DND-41 (cell line): ENCODE data around the gene ITGB5.

ENCODE experiments used
- ATAC-seq: fragments of 200-7000 bp; cut with Tn5 transposase; 3 replicates; pipeline ENCODE4 v1.9.1; 2021; ENCODE audit warnings: low read depth; ENCODE audit not compliant: insufficient read depth
- DNase-seq: peaks from one replicate; pipeline ENCODE4 v3.0.0-alpha.2; 2020
- H2AFZ ChIP-seq: 2 replicates; pipeline ENCODE4 v1.6.0; 2012; ENCODE audit warnings: low read depth, low read length
- H3K27ac ChIP-seq: 2 replicates; pipeline ENCODE4 v1.5.1; 2012; ENCODE audit warnings: low read length, inconsistent platforms
- H3K27me3 ChIP-seq: fragments of 200-600 bp; sonication (generic); 2 replicates; pipeline ENCODE4 v1.6.0; 2012; ENCODE audit warnings: low read length, mild to moderate bottlenecking, inconsistent platforms; ENCODE audit not compliant: insufficient read depth, poor library complexity
- H3K36me3 ChIP-seq: 2 replicates; pipeline ENCODE4 v1.5.1; 2012; ENCODE audit warnings: low read length, inconsistent platforms; ENCODE audit not compliant: insufficient read depth
- H3K4me1 ChIP-seq: 2 replicates; pipeline ENCODE4 v1.5.1; 2012; ENCODE audit warnings: mild to moderate bottlenecking, low read length; ENCODE audit not compliant: insufficient read depth
- H3K4me2 ChIP-seq: 2 replicates; pipeline ENCODE4 v1.6.0; 2012; ENCODE audit warnings: mild to moderate bottlenecking, moderate library complexity, low read length, inconsistent platforms; ENCODE audit not compliant: insufficient read depth
- H3K4me3 ChIP-seq, 2 experiments: fragments of 200-600 bp in 1 of 2; shearing (Covaris generic) in 1 of 2; 2 replicates each; pipeline ENCODE4 v1.5.1; 2012 to 2016; ENCODE audit warnings: inconsistent platforms in 2 of 2, low read length in 2 of 2, mild to moderate bottlenecking in 2 of 2, low read depth in 1 of 2, moderate library complexity in 1 of 2
- H3K79me2 ChIP-seq: 2 replicates; pipeline ENCODE4 v1.6.0; 2012; ENCODE audit warnings: low read length, inconsistent platforms; ENCODE audit not compliant: insufficient read depth
- H3K9ac ChIP-seq: 2 replicates; pipeline ENCODE4 v1.6.0; 2012; ENCODE audit warnings: low read depth, mild to moderate bottlenecking, inconsistent platforms, low read length, moderate library complexity
- H3K9me3 ChIP-seq: 2 replicates; pipeline ENCODE4 v1.5.1; 2012; ENCODE audit warnings: low read length, moderate library complexity, mild to moderate bottlenecking, inconsistent platforms; ENCODE audit not compliant: insufficient read depth, severe bottlenecking
- H4K20me1 ChIP-seq: 2 replicates; pipeline ENCODE4 v1.6.0; 2012; ENCODE audit warnings: low read length; ENCODE audit not compliant: insufficient read depth
- CTCF ChIP-seq: IDR thresholded peaks from 2 replicates; pipeline ENCODE4 v1.5.1; 2012; ENCODE audit warnings: borderline replicate concordance, low read length, moderate library complexity, mild to moderate bottlenecking; ENCODE audit not compliant: poor library complexity, severe bottlenecking; ENCODE audit errors: extremely low read depth
- EZH2 ChIP-seq: IDR thresholded peaks from 3 replicates; pipeline ENCODE4 v1.6.1; 2012; ENCODE audit warnings: borderline replicate concordance, low read depth, mild to moderate bottlenecking, moderate library complexity, low read length, inconsistent platforms; ENCODE audit not compliant: severe bottlenecking

Gene ITGB5

DNA sequence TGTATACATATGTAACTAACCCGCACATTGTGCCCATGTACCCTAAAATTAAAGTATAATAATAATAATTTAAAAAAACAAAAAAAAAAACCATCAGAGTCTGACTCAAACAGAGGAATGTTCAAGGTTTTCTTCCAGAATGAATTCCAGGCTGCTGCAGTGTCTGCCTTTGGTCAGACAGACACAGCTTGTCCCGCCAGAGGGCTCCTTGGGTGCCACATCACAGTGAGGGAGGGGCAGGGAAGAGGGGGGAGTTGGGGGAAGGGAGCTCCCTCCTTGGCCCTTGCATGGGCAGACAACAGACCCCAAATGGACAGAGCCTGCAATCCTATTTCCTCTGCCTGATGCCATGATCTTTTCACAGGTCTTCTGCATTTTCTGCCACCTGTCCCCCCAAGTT is 36.5 kb downstream of the ITGB5 start:
- no peak for ATAC-seq
- TF ChIP-seq CTCF, result no peak
- no peaks in the 10 kb centered on the region for H3K36me3 ChIP-seq

DNA sequence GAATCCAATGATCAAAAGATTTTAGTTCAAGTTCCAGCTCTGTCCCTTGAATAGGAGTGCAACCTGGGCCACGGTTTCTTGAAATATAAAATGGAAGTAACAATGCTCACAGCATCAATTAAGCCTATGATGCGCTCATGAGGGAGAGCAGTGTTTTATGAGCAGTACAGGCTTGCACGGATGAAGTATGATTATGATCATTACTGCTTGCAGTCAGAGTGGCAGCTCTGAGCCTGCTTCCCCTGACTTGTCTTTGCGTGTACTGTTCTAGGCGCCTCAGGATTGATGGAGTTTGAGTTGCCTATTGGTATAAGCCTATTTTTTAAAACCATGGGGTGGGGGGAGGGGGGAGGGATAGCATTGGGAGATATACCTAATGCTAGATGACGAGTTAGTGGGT is 37.0 kb downstream of the ITGB5 start:
- Histone ChIP-seq H3K4me3 (no peak overlapping the region), H3K9ac (no peak overlapping the region), H2AFZ (no peak overlapping the region), H3K36me3 (no peaks in the 10 kb centered on the region), H3K4me1 (no peaks in the 10 kb centered on the region), H3K27ac (no peak overlapping the region), H3K27me3 (peaks cover 4% of the 10 kb centered on the region), H3K9me3 (no peaks in the 10 kb centered on the region), H3K4me2 (no peak overlapping the region), H4K20me1 (no peaks in the 10 kb centered on the region), H3K79me2 (no peaks in the 10 kb centered on the region)
- DNase-seq, result no peak
- TF ChIP-seq CTCF (no peak), EZH2 (no peak)
- no peak for ATAC-seq

More for the DNA sequence above, 36.5 kb downstream of the ITGB5 start:
- Histone ChIP-seq H3K4me2 (no peak overlapping the region), H3K27me3 (peaks cover 4% of the 10 kb centered on the region), H3K4me3 (no peak overlapping the region), H3K9me3 (no peaks in the 10 kb centered on the region), H3K79me2 (no peaks in the 10 kb centered on the region), H3K9ac (no peak overlapping the region), H3K27ac (no peak overlapping the region), H4K20me1 (no peaks in the 10 kb centered on the region), H3K4me1 (no peaks in the 10 kb centered on the region), H2AFZ (no peak overlapping the region)
- no peak for DNase-seq

GRCh38 chr3:124848300-124848699 is 38.9 kb downstream of the ITGB5 start:
- no peak for DNase-seq
- ATAC-seq, result no peak
- Histone ChIP-seq H3K4me1 (no peaks in the 10 kb centered on the region), H3K4me2 (no peak overlapping the region), H3K27ac (no peak overlapping the region), H3K79me2 (no peaks in the 10 kb centered on the region), H3K9ac (no peak overlapping the region), H3K9me3 (no peaks in the 10 kb centered on the region), H3K36me3 (no peaks in the 10 kb centered on the region), H3K27me3 (peaks cover 4% of the 10 kb centered on the region), H2AFZ (no peak overlapping the region), H3K4me3 (no peak overlapping the region), H4K20me1 (no peaks in the 10 kb centered on the region)
- no peak for TF ChIP-seq EZH2
- TF ChIP-seq CTCF, result no peak

DNA sequence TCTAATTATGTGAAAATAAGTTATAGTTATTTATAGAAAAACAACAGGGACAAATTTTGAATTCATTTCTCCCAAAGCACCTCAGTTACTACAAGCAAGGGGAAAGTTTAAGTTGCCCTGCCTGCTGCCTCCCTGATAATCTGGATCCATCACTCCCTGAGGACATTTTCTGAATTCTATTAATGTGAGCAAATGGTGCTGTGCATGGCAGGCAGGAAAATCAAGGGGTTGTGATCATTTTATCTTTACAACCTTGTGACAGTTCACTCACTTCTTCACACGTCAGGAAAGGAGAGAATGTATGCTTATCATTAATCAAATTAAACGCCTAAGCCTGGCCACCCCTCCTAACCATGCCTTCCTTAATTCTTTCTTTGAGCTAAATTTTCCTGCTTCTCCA is 39.3 kb downstream of the ITGB5 start:
- TF ChIP-seq CTCF, result no peak
- no peak for TF ChIP-seq EZH2
- H3K27ac ChIP-seq, result no peak overlapping the region
- H3K4me2 ChIP-seq, result no peak overlapping the region
- H3K4me1 ChIP-seq, result no peaks in the 10 kb centered on the region
- H3K36me3 ChIP-seq, result no peaks in the 10 kb centered on the region
- H3K27me3 ChIP-seq, result peaks cover 4% of the 10 kb centered on the region
- no peaks in the 10 kb centered on the region for H3K9me3 ChIP-seq
- no peak overlapping the region for H3K9ac ChIP-seq
- H2AFZ ChIP-seq, result no peak overlapping the region
- DNase-seq, result no peak
- no peak overlapping the region for H3K4me3 ChIP-seq
- ATAC-seq, result no peak
- no peaks in the 10 kb centered on the region for H3K79me2 ChIP-seq
- H4K20me1 ChIP-seq, result no peaks in the 10 kb centered on the region
